KOPT-K1 (cell line): ENCODE results near the gene QSOX1.

ENCODE experiments used
- H3K27ac ChIP-seq: fragments of 200-600 bp; sonication (generic); 2 replicates; pipeline ENCODE4 v1.5.1; 2016; ENCODE audit warnings: antibody characterized with exemption, mild to moderate bottlenecking, low read depth, low read length; ENCODE audit not compliant: poor library complexity, severe bottlenecking
- H3K36me3 ChIP-seq: fragments of 200-600 bp; sonication (generic); 2 replicates; pipeline ENCODE4 v1.5.1; 2017; ENCODE audit warnings: antibody characterized with exemption, mild to moderate bottlenecking, low read length, moderate library complexity; ENCODE audit not compliant: insufficient read depth
- H3K9me3 ChIP-seq: fragments of 200-600 bp; sonication (generic); 2 replicates; pipeline ENCODE4 v1.5.1; 2017; ENCODE audit warnings: antibody characterized with exemption, low read length, mild to moderate bottlenecking; ENCODE audit not compliant: insufficient read depth, poor library complexity, severe bottlenecking

The QSOX1 gene

DNA sequence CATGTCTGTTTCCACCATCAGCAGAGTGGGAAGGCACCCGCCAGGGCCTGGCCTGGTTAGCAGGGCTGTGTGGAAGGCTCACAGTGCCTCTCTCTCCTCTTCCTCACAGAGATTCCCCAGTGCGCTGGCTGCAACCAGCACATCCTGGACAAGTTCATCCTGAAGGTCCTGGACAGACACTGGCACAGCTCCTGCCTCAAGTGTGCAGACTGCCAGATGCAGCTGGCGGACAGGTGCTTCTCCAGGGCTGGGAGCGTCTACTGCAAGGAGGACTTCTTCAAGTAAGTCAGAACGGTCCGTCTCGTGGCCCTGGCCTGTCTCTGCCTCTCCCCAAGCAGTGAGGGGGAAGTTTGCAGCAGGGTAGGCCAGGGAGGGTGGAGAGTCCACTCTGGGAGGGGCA lies 93.5 kb downstream of the QSOX1 start:
- H3K27ac ChIP-seq, result no peak overlapping the region
- no peaks in the 10 kb centered on the region for H3K36me3 ChIP-seq
- H3K9me3 ChIP-seq, result no peaks in the 10 kb centered on the region

DNA sequence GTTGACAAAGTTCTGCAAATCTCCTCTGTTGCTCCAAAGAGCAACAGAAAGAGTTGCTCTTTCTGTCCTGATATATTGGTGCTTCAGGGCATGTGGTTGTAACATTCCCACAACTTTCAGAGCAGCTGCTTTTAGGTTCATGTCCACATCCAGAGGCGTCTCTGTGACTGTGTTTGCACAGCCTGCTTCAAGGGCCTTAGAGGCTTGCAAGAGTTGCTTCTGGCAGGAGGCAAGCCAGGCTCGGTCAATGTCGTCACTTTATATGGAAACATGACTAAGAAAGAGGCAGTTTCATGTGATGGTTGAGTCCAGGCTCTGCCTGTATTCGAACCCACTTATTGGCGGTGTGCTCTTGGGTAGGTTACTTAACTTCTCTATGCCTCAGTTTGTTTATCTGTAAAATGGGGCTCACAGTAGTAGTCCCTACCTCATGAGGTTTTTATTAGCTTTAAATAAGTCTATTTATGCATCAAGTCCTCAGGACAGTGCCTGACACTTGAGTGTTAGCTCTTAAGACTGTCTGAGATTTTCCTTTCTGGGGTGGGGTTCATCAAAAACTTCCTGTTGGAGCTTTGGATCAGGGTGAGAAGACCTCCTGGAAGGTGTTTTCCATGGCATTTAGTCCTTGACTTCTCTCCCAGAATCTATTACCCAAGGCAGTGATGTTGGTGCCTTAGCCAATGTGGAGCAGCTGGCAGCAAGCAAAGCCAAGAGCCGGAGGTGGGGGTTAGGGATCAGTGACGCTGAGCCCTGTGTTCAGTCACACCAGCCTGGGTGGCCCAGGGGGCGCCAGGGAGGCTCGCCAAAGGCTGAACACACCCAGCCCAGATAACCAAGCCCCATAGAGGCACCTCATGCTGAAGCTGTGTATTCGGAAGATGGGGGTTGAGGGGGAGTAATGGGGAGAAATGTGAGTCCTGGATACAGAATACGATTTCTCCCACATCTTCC lies 94.3 kb downstream of the QSOX1 start:
- no peaks in the 10 kb centered on the region for H3K36me3 ChIP-seq
- H3K9me3 ChIP-seq, result no peaks in the 10 kb centered on the region
- H3K27ac ChIP-seq, result no peak overlapping the region

DNA sequence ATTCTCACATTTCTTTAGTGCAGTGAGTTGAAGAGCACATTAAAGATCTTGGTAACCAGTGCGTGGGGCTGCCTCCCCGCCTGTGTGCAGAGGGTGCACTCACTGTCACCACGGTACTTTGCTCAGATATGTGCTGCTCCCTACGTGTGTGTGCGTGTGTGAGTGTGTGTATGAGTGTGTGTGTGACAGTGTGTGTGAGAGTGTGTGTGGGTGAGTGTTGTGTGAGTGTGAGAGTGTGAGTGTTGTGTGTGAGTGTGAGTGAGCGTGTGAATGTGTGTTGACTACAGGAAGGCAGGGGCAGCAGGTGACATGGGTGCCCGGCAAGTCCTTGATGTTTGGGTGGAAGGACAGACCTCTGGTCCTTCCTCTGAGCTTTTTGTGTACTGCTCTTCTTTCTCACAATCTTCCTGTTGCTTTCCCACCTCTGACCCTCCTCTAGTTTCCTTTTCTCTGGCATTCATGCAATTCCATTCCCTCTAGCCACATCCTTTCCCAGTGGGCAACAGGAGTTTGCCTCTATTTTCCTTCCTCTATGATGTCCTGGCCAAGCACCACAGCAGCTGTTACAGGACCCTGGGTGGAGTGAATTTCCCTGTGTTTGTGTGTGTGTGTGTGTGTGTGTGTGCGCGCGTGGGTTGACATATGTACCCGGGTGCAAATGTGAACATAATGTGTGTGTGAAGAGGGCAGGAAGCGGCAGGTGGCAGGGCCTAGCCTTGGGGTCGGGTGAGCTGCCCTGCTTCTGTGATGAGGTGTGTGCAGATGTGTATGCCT lies 95.2 kb downstream of the QSOX1 start:
- H3K9me3 ChIP-seq, result no peaks in the 10 kb centered on the region
- no peaks in the 10 kb centered on the region for H3K36me3 ChIP-seq
- no peak overlapping the region for H3K27ac ChIP-seq

DNA sequence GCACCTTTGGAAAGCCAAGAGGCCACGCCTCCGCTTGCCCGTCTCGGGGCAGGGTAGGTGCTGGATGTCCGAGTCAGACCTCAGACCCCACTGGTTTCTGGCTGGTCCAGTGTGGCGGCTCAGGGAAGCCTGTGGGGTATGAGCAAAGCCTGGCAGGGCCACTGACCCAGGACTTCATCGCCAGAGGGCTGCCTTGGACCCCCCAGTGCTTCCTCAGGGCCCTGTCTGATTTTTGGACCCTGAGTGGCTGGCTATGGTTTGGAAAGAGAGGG lies 95.8 kb downstream of the QSOX1 start:
- H3K36me3 ChIP-seq, result no peaks in the 10 kb centered on the region
- H3K9me3 ChIP-seq, result no peaks in the 10 kb centered on the region
- H3K27ac ChIP-seq, result no peak overlapping the region

DNA sequence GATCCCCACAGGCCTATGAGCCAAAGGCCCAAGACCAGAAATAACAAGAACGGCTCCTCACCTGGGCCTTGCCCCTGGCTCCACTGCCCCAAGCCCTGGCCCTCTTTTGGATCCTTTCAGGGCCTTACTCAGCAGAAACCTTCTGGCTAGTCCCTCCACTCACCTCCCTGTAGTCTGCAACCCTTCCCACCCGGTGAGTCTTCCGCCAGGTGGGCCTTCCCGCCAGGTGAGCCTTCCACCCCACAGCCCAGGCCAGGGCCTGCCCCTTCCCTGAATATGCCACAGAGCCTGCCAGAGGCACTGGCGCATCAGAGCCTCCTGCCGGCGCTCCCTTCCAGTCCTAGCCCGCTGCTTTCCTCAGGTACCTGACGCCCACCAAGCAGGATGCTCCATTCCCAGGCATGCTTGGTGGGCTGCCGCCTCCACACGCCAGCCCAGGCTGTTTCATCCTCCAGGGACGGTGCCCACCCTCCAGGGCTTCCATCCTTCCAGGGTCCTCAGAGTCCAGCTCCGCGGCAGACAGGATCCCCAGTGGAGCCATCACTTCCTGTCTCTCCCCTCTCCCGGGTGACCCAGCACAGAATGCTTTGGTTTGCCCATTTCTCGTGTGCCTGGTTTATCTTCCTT lies 96.3 kb downstream of the QSOX1 start:
- Histone ChIP-seq H3K27ac (no peak overlapping the region), H3K36me3 (no peaks in the 10 kb centered on the region), H3K9me3 (no peaks in the 10 kb centered on the region)

DNA sequence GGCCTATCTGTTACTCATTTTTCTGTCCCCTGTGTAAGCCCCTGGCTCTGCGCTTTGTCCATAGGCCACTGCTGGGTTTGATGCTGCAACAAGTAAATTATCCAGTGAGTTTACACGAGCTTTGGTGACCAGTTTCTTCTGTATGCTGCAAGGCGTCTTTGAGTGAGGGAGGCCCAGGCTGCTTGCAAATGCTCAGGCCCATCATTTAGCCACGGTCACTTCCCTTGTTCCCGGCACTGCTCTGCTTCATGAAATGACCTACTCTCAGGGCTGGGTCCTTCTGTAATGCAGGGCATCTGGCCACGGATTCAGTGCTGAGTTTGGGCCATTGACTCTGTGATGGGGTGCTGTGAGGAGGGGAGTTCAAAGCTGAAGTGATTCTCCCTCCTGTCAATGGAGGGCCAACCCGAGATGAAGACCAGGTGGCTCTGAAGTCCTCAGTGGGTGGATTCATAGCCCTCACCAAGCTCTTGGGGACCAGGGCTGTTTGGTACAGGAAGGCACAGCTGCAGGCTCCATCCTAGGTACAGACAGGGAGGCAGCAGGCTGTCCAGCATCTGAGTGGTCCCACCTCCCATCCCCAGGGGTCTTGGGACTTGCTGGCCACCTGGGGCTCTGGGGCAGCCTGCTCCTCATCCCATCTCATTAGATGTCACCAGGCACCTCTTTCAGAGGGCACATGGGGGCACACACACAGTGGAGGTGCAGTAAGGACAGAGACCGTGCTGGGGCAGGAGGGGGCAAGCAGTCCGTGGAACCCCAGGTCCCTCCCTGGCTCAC lies 97.0 kb downstream of the QSOX1 start:
- Histone ChIP-seq H3K27ac (no peak overlapping the region), H3K9me3 (no peaks in the 10 kb centered on the region), H3K36me3 (no peaks in the 10 kb centered on the region)

DNA sequence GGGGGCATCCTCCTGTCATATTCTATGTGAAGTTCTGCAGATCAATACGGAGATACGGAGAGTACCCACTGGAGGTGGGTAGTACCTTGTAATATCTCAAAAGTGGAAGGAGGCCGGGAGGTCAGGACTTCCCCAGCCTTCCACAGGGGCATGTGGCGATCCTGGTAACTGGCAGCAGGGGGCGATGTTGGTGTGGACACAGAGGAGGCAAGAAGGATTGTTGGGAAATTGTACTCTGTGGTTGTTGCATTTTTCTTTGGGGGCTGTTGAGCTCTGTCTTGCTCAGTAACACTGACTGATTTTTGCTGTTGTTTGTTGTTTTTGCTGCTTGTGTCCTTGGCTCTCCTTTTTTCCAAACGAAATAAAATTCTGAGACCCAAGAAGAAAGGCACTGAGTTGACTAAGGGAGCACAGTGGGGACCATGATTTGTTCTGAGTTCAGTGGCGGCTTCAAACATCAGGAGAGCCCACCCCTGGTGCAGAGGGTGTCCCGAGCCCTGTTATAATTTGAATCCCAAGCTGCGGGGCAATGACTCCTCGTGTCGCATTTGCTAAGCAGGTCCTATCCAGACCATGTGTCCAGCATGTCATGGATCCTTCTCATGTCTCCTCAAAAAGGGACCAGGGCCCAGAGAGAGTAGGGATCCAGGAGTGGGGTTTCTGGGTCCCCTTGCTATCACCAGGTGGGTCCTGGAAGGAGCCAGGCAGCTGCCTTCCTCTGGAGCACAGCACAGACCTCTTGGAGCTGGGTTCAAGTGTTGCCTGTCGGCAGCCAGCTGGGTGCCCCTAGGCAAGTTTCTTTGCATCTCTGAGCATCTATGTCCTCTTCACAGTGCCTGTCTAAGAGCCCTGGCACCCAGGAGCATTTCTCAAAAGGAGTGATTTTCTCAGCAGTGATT lies 98.2 kb downstream of the QSOX1 start:
- H3K36me3 ChIP-seq, result no peaks in the 10 kb centered on the region
- H3K9me3 ChIP-seq, result no peaks in the 10 kb centered on the region
- H3K27ac ChIP-seq, result no peak overlapping the region
